GM19452 (cell line): Measurements from ENCODE around the gene ARHGEF2.

Source experiments
- ATAC-seq: cut with Tn5 transposase; IDR thresholded peaks from one replicate; pipeline ENCODE4 v1.9.1; 2021; ENCODE audit not compliant: unreplicated experiment

Gene ARHGEF2

DNA sequence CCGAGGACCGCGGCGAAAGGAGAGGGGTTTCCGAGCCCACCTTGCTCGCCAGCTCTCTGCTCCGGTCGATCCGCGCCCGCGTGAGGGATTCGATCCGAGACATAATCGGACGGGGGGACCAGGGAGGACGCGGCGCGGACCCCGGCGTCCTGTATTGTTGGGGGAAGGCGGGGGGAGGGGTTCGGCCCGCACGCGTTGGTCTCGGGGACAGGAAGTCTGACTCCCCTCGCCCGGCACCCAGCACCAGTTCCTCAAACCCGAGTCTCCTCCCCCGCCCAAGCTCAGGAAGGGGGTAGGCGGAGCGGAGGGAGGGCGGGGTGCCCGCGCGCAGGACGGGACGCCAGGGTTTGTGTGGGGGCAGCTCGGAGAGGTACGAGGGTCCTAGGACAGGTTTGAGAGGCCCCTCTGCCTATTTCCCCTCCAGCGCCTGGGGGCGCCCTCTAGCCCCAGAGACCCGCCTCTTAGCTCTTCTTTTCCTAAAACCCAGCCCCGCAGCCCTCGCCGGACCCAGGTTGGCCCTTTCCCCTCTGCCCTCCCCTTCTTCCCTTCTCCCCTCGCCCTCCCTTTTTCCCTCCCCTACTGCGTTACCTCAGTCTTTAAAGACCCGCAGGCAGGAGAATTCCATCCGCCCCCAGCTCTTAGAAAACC lies at the start of gene ARHGEF2:
Gene ARHGEF2 (minus strand): TSS at position 223 of the 648 bp plus-strand sequence. CDS start 120 bp downstream, at position 103.
- ATAC-seq = no peak

DNA sequence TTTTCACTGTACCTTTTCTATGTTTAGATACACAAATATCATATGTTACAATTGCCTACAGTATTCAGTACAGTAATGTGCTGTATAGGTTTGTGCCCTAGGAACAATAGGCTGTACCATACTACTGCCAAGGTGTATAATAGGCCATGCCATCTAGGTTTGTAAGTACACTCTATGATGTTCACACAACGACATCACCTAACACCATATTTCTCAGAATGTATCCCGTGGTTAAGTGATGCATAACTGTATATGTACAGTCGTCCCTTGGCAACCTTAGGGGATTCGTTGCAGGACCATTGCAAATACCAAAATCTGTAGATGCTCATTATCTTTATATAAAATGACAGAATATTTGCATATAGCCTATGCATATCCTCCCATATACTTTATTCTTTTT lies 48.2 kb upstream of the ARHGEF2 start:
- no peak for ATAC-seq

DNA sequence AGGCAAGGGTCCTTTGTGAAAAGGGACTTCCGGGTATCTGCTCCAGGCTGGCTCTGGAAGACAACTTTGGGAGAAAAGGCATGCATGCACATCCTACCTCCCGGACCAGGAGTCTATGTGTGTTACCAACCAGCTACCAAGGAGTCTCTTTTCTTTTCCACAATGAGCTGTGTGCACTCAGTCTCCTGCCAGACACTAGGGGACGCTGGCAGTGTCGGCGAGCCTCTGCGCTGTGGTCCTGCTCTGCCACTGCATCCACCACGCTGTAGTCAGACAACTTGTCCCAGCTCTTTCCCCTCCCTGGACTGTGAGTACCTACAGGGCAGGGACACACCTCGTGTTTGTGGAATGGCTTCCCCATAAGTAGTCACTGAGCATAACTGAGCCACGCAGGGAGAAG lies 47.5 kb upstream of the ARHGEF2 start:
- no peak for ATAC-seq

DNA sequence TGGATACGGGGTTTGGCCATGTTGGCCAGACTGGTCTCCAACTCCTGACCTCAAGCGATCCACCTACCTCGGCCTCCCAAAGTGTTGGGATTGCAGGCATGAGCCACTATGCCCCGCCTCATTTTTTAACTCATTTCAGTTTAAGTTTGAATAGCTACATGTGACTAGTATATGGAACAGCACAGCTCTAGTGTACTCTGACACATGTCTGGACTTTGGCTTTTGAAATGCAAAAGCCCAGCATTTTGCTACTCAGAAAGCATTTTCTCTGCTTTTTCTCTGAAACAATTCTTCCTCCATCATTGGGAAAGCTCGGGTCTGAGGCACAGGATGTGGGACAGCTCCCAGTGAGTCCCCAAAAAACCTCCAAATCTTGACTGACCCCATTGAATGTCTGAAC lies 46.5 kb upstream of the ARHGEF2 start:
- no peak for ATAC-seq

DNA sequence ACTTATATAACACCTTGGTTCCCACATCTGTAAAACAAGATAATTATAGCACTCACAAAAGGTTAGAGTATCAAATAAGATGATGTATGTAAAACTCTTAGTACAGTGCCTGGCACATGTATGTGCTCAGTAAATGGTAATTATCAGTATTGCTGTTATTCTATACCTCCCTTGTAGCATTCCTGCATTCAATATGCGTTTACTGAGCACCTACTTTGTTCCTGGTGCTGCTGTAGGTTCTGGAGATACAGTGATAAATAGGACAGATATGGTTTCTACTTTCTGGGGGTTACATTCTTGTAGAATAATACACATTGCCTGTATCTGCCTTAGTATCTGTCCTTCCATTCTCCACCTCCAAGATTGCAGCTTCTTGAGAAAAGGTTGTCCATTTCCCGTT lies 43.6 kb upstream of the ARHGEF2 start:
- no peak for ATAC-seq

DNA sequence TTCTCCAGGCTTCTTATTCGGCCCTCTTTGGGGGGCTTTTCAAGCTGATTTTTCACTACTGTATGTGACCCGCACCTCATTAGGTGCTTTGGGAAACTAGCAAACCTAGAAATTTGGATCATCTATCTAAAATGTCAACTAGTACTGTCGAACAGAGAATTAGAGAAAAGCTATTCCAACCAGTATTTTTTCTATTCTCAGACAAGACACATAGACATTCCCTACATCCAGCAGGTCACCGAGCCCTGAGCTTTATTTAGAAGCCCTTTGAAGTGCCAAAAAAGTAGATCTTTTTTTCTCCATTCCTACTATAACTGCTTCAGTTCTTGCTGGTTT lies 42.7 kb upstream of the ARHGEF2 start:
- no peak for ATAC-seq

DNA sequence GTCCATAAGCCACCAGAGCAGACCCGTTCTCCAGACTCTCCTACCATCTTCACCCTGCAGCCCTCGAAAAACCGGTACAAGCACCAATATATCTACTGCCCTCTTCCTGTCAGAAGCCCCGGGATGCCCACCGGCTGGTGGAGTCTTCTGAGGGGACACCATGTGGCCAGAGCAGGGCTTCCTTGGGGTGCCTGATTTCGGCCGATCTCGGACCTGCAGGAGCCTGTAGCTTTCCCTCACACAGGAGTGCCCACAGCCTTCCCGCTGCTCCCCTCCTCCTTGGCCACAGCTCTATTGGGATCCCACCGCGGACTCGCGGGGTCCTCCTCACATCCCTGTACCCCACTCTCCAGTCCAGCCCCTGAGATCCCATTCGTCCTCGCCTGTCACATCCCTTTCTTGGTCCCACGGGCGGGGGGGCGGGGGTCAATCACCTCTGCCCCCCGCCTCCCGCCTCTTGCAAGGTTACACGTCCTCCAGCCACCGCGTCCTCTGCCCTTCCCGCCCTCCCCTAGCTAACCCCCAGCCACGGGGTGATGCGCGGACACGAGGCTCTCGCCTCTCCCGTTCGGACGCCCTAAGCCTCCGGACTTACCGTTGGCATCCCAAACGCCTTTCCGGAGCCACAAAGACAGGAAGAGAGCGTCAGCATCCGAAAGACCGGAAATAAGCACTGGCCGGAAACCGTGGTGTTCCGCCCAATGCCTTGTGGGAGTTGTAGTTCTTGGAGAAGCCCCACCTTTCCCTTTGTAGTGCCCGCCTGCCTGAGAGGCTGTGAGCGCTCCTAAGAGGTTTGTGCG lies 42.1 kb upstream of the ARHGEF2 start, which contains the start of gene SSR2:
Gene SSR2 (minus strand): TSS at position 659 of the 800 bp plus-strand sequence. CDS start 784 bp downstream, outside the sequence.
- peak; percentile 98 for ATAC-seq

DNA sequence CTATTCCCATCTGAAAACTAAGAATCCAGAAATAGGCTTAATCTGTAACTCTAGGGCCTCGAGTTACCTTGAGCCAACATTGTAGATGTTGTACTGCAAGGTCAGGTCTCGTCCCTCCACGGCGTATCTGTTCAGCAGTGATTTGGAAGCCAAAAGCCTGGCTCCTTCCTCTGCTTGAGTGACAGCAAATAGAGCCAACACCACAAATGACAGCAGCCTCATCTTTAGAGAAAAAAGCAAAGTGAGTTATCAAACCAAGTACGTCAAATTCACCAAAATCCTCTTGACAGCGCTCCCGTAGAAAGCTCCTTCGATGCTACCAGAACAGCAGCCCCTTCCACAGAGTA lies 41.6 kb upstream of the ARHGEF2 start:
- ATAC-seq = no peak

DNA sequence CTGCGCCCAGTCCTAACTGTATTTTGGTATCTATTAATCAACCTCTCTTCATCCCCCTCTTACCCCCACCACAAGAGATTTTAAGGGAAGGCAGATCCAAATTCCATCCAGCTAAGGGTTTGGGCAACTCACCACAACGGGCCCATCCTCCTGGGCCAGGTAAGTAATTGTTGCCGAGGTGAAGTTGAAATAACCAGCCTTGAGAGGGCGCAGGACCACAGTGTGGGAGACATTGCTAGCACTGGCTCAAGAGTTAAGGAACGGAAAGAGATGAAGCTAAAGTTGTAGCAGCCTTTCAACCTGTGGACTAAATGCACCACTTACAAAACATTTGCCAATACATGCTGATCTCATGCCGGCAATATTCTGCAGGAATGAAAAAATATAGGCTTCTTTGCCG lies 36.5 kb upstream of the ARHGEF2 start:
- no peak for ATAC-seq

DNA sequence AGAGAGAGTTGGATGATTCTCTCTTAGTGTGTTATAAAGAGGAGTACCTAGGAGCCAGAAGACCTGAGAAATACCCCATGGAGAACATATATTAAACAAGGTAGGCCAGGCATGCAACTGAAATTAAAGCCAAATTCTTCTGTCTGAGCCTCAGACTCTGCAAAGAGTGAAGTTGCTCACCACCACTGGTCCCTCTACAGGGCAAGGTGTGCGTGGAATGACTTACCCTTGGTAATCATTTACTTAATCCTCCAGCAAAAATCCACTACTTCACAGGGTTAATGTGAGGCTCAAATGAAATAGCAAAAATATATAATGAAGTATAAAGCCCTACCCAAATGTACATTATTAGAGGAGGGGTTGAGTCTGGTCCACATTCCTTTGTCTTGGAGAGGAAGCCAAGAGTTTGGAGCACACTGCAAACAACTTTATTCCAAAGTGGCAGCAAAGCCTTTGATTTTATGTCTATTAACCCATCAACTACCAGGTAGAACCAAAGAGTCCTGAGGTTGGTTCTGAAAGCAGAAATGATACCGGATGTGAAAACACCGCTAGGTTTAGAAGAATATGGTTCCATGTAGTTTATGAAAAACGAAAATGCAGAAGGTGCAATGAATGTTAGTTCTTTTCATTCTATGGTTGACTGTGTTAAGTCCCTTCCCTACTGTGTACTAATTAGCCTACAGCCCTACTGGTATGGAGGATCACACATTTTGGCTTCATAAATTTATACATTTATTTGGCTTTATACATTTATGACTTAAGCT lies 33.9 kb upstream of the ARHGEF2 start:
- peak; percentile 83 for ATAC-seq

DNA sequence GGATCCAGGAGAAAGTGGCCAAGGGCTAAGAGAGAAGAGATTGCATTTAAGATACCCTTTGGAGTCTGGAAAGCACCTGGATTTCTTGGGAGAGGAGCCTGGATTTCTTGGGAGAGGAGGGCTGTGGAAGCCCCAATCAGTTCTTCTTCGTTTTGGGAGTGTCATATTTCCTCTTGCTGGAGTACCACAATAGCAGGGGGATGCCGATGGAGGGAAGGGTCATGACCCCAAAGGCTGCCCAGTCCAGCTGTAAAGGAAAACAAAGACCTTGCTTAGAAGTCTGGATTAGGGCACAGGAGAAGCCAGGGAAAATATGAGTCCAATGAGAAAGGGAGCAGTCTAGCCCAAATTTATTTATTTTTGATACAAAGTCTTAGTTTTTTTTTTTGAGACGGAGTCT lies 31.1 kb upstream of the ARHGEF2 start:
- ATAC-seq = no peak

DNA sequence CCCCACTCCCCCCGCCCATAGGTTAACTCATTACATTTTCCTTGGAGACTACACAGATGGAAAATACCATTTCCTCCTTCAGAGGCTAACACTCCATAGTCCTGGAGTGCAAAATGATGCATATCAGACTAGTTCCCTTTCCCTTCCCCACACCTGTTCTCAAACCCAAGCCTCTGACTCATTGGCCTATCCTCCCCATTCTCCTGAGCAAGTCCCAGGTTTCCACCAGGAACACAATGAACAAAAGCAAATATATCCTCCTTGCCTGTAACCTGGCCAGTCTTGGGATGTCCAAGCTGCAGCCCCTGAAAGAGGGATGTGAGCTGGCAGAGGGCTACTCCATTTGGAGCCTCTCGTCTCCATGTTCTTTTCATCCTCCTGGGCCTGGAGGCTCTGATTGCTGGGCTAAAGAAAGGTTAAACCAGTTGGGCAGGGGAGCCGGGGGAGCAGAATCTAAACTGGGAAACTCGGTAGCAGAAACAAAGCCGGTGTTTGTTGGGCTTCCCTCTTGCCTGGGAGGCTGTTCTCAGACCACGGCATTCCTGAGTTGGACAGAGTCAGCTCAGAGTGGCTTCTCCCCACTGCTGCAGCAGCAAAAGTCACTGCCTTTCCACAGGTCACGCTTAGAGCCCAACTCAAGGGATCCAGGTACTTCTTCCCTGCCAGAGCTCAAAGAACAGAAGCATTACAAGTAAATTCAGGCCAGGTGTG lies 28.5 kb upstream of the ARHGEF2 start:
- ATAC-seq = no peak

DNA sequence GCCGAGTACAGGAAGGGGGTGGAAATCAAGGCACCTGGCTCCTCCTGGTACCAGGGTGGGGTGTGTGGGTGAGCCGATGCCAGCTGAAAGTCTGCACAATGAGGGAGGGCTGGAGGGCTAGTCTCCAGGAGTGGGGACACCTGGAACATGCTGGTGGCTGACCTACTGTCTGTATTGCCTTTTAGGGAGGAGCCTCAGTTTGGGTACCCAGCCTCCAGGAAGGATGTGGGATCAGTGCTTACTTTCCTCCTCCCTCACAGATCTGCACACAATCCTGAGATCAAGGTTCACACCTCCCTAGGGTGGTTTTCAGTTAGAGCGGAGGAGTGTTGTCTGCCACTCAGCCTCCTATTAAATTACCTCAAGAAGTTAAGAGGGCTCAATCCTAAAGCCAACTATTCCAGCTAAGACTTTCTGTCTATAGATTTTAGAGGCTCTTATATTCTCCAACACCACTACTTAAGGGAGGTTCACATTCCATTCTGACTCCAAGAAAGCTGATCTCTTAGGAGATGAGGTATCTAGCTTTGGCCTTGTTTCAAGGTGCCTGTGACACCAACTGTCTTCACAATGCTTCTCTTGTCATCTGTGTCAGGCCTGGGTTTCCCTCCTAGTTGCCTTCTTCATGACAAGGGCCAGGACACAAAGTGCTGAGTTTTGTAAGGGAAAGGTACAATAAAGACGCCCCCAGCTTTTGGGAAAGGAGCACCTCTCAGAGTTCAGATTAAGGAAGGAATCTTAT lies 26.7 kb upstream of the ARHGEF2 start:
- ATAC-seq = no peak

DNA sequence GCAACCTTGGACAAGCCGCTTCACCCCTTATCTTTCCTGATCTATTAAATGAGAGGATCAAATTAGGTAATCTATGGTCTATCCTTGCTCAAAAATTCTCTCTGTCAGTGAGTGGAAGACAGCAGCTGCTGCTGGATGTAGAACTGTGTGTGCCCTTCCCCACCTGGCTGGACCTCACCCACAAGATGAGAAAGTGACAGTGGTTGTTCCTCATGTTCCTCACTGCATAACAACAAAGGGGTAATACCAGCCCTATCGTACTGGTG lies 25.5 kb upstream of the ARHGEF2 start:
- ATAC-seq = no peak

DNA sequence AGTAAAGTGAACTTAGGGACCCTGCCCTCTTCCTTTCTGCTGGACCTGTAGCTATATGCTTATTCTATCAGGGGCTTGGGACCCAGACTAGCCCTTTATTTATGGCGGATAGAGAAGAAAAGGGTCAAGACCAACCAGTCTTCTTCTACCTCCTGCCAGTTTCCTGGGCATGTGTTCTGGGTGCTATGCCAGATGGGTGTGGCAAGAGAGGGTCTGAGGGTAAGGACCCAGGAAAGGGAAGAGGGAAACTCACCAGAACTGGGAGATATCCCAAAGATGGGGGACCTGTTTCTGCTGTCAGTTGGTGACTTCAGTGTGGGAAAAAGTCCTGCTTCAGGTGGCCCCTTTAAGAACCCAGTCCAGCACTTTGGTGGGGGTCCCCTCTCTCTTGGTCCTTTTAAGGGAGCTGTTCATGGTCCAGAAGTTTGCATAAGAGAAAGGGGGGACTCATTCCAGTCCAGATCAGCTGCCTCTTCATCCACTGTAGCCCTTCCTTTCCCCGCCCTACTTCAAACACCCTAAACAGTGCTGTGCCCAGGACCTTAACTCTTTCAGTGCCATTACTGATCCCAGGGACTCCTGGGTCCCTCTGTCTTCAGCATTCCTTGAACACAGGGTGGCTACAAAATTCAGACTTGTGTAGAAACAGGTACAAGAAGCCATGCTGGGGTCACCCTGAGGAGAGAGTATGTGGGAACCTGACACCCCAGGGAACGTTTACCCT lies 24.0 kb upstream of the ARHGEF2 start:
- no peak for ATAC-seq

DNA sequence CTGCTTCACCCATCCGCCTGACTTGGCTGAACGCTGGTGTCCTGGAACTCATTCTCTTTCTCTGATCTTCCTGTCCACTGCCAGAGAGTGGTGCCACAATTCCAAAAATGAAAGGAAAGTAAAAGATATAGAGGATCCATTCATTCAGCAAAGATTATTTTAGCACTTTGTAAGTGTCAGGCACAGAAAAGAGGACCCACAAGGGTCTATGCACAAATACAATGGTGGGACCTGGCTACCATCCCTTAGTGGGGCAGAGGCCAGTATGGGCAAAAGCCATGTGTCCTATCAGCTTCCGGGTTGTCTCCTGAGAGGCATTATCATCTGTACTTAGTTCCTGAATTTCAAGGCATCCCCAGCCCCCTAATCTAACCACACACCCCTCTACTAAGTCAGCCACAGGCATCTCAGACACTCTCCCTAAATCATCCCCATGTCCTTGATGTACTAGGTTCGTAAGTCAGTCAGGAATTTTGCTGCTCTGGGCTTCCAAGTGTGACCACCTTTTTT lies 23.4 kb upstream of the ARHGEF2 start:
- ATAC-seq = no peak

DNA sequence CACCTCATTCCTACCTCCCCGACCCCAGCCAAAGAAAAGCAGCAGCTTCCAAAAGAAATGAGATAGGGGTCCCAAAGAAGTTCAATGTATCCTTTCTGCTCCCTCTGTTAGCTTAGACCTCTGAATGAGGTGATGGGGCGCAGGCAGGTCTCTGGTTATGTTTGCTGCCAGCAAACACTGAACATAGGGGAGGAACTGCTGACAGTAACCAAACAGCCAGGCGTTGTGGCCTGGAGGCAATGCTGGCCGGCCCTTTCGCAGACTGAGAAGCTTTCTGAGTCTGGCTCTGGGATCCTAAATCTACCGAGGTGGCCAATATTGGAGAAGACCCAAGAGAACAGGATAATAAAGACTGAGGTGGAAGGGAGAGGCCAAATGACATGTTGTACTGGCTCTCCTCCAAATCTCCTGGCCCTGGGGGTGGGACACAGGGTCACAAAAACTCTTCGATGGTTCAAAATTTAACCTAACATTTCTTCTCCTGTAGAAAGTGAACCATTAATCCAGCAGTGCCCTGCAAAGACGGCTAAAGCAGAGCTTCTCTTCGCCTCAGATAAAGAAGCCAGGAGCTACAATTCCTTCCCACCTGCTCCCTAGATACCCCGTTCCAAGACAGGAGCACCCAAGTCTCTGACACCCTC lies 22.8 kb upstream of the ARHGEF2 start:
- no peak for ATAC-seq

DNA sequence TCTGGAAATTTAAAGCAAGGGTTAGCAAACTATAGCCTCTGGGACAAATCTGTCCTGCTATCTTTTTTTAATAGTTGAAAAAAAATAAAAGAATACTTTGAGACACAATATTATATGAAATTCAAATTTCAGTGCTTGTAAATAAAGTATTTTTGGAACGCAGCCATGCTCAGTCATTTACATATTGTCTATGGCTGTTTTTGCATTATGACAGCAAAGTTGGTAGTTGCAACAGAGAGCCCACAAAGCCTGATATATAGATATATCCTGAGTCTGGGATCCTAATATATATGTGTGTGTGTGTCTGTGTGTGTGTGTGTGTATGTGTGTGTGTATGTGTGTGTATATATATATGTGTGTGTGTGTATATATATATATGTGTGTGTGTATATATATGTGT lies 21.6 kb upstream of the ARHGEF2 start:
- no peak for ATAC-seq

DNA sequence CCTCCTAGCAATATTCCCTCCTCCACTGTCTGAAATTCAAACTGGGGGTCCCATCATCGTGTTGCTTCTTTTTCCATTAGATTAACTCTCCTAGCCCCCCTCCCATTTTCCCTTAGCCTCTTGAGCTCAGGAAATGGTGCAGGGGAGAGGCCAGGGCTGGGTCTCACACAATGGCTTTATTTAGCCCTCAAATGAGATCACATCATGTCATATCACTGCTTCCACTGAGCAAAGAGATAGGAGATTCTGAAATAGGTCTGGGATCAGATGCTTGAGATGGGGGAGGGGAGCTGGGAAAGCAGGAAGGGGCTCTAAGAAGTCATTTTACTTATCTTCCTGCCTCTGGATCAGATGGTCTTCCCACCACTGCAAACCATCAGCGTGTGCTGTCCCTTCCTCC lies 17.8 kb upstream of the ARHGEF2 start:
- no peak for ATAC-seq

DNA sequence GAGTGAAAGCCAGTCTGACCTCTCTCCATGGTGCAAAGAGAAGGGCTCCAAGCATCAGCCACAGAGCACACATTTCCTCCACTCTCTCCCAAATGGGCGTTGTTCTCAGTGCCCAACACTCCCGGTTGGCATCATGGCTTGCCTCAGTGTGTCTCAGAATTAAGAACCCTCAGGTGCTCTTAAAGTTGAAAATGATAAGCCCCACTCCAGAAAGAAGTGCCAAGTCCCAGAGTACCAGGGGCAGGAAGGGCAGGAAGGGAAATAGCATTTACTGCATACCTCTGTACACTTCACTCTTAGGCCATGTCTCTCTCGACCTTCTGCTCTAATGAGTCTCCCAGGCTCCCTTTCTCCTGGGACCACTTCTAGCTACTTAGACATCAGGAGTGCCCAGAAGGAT lies 15.2 kb upstream of the ARHGEF2 start:
- ATAC-seq = no peak
